ENCODE data around the gene ZNF311.
"Not testable (repeated sequence)": the region's sequence is repeated elsewhere in the genome, so short reads cannot be mapped to it uniquely, and the experiment has no call there.

The ZNF311 gene

DNA sequence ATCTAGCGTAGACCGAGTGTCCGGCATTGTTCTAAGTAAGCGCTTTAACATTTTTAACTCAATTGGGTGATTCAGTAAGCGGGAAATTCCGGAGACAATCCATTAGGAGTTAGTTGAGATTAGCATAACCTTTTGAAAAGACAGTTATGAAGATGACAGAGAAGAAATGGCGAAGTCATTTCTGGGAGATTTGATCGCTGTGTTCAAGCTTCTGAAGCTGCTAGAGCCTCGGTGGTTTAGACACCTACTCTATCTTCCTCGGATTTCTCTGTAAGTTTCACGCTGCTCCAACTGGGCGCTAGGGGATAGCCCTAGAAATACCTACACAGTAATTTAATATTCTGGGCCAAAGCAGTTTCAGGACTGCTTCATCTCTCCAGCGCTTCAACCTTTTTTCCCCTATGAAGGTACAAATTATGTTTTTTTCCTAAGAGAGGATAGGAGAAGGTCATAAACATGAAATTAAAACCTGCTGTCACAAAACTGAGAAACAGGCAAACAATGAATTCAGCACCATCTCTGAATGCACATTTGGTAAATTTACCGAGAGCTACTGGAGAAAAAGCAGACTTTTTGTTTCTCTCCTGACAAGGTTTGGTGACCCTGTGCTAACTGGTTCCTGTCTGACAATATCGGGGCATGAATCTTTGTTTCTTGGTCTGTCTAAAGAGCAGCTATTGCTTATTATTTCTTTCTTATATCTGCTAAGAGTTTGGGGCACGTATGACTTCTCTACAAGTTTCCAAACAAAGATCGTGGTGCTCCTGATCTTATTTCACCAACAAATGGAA is 22.4 kb downstream of the ZNF311 start:
- DNase-seq: peak; percentile 9 to 46

DNA sequence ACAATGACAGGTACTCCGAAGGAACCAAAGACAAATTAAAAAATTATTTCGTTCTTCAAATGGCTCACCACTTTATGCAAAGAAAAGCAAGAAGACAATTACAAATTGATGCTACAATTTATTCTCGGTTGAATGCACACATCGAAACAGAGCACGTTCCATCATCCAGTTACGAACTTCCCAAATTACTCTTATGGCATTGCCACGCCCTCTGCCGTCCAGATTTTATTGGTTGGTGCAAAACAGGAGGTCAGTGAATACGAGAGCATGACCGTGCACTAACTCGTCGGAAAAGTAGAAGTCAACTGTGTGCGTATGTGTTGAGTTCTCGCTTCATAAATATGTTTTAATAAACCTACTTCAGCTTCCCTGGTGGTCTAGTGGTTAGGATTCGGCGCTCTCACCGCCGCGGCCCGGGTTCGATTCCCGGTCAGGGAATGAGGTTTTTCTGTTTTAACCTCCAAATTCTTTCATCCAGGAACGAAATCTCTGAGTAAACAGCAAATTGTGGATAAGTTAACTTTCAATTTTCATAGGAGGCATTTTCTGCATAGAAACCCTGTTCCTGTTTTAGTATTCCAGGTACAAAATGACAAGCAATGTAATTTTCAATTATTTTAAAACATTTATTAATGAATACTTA is 23.2 kb downstream of the ZNF311 start:
- peak; percentile 81 to 86 for DNase-seq

DNA sequence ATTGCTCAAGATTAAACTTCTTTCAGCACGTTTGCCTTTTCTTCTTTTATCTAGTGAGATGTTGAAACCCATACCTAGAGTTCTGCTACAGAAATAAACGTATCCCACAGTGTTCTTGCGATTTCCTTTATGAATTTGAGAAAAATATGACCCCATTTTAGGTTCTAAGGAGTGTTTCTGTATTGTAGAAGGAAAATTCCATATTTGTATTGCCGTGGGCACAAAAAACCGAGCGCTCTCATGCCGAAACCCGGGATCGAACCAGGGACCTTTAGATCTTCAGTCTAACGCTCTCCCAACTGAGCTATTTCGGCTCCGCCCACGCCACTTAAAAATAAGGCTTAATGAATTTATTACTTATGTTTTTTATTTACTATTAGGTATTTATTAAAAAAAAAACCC is 23.7 kb downstream of the ZNF311 start:
- DNase-seq: peak; percentile 73 to 86

DNA sequence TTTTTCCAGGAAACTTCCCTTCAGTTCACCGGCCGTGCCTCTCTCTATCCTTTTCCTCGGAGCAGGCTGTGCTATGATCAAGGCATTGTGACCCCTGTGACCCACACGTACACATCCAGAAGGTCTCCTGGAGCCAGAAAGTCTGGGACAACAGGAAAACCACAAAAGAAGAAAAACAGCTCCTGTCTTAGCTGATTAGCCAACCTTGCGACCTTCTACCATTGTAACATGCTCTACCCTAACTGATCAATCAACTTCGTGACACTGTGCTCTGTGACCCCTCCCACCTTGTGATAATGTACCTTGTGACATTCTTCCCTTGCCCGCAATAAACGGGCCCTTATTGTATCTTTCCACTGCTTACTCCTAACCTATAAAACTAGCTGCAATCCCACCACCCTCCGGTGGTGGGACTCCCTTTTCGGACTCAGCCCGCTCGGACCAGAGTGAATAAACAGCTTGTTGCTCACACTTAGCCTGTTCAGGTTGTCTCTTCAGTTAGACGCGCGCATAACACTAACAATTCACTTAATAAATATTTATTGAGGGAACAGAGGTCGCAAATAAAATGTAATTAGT is 24.2 kb downstream of the ZNF311 start:
- peak; percentile 47 to 57 for DNase-seq

DNA sequence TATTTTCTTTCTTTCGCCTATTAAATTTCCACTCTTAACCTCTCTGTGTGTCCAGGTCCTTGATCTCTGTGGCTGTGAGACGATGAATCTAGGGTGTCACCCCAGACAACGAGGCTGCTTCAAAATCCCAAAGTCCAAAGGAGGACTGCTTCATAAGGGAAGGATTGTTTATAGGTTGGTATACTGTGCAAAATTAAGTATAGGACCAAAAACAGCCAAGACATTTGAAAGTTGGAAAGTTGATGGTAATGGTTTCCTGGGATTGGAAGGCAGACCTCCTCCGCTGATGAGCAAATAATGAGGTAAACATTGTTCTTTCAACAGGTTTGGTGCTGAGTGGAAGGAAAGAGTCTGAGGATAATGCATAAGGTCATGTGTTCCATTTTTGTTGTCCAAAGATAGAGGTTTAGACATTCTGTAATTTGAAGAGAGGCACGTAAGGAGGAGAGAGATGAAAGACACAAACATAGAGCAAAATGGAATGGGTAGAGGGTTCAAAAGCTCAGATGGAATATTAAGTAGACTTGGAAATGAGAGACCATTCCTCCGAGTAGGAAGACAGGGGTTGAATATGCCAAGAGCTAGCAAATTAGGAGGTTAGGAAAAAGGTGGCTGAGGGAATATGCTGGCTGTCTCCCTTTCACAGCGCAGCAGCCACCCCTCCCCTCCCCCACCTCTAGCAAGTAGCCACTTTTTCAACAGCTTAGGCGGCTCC is 24.8 kb downstream of the ZNF311 start:
- no peak for DNase-seq

DNA sequence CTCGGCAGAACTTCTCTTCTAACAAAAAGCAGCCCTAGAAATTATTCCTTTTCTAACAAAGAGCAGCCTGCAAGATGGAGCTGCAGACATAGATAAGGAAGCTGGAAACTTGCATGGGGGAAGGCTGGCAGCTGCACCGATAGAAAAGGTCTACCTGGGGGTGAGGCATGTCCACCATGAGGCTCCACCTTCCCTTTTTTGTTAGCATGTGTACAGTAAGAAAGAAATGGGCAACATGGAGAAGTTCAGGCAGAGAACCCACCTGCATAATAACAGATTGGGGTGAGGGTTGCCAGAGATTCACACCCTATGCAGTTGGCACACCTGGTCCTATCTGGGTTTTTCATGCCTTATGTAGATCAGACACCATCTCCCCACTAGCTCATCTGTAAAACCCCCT is 25.4 kb downstream of the ZNF311 start:
- DNase-seq: no peak

DNA sequence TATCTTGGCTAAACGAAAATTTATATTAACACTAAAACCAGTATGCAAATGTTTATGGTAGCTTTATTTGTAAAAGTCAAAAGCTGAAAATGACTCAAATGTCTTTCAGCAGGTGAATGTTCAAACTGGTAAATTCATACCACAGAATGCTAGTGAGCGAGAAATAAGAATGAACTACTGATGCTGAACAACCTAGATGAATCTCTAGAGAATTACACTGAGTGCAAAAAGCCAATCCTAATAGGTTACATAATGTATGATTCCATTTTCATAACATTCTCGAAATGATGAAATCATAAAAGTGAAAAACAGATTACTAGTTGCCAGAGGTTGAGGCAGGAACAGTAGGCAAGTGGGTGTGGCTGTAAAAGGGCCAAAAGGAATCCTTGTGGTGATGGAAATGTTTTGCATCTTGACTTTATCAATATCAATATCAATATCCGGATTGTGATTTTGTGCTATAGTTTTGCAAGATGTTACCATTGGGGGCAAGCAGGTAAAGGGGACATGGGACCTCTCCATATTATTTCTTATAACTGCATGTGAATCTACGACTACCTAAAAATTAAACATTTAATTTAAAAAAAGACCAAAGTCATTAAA is 26.1 kb downstream of the ZNF311 start:
- no peak for DNase-seq

DNA sequence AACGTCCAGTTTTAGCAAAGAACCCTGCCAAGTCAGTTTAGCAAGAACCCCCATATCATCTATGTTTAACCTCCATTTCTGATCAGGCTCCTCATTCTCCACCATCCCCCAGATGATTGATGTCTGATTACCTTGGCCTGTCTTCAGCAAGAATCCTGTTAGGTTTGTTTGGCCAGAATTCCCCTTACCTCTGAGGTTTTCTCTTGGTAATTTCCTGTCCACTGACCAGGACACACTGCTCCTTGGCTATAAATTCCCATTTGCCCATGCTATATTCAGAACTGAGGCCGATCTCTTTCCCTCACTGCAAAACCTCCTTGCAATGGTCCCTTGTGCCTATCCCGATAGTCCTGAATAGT is 27.0 kb downstream of the ZNF311 start:
- no peak for DNase-seq

DNA sequence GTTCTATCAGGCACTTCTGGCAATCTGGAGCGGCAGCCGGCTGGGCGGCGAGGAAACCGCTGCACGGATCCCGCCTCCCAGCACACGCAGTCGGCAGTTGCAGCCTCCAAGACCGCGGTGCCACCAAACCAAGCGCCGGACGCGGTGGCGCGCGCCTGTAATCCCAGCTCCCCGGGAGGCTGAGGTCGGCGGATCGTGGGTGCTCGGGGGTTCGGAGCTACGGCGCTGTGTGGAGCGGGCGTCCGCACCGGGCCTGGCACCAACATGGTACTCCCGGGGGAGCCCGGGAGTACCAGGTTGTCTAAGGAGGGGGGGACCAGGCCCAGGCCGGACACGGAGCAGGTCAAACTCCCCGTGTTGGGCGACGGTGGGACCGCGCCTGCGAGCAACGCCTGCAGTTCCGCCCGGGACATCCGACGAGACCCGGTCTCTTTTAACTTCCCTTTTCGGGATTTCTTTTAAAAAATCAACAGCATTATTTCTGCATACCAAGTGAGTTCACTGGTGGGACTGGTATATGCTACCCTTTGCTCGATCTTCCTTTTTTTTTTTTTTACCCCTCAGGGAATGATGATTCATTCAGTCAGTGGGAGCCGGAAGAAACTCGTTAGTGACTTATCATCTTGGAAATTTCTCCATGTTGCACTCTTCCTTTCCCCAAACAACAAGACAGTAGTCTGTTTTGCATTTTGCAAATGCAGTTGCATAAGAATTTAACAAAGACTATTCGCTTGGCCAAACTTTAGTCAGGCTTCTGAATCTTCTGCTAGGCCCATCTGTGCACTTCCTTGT is 27.6 kb downstream of the ZNF311 start:
- peak in 1 of 2 donors; percentile 26 for DNase-seq

DNA sequence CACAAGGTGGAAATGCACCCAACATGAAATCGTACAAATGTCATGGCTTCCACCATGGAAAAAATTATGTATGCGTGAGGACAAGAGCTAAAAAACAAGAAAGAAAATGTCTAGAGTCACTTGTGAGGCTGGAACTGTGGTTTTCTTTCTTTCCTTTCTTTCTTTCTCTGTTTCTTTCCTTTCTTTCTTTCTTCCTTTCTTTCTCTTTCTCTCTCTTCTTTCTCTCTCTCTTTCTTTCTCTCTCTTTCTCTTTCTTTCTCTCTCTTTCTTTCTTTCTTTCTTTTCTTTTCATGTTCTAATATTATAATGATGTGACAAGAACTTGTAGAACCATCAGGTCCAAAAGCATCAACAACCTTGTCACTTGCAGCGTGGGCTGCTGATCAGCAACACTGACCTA is 28.4 kb downstream of the ZNF311 start:
- DNase-seq: no peak

DNA sequence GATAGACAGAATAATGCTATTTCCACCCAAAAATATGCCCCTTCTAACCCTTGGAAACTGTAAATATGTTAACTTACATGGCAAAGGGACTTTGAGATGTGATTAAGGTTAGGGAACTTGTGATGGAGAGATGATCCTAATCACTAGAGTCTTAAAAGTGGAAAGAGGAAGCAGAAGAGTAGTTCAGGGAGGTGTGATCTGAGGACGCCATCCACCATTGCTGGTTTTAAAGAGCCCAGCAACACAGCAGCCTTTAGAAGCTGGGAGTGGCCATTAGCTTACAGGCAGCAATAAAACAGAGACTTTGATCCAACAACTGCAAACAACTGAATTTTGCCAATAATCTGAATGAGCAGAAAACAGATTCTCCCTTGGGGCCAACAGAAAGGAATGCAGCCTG is 30.6 kb downstream of the ZNF311 start:
- DNase-seq: no peak

DNA sequence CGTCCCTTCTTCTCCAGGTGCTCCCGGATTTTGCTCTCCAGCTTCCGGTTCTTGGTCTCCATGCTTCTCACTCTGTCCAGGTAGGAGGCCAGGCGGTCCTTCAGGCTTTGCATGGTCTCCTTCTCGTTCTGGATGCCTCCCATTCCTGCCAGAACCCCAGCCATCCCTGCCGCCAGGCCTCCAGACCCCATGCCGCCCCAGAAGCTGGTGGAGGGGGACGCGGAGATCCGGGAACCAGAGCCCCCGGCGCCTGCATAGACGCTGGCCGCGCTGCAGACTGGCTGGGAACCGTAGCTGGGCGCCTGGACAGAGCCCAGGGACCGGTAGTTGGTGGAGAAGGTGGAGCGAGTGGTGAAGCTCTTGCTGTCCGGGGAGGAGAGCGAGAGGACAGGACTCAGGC is 35.1 kb downstream of the ZNF311 start:
- not testable (repeated sequence) for DNase-seq

DNA sequence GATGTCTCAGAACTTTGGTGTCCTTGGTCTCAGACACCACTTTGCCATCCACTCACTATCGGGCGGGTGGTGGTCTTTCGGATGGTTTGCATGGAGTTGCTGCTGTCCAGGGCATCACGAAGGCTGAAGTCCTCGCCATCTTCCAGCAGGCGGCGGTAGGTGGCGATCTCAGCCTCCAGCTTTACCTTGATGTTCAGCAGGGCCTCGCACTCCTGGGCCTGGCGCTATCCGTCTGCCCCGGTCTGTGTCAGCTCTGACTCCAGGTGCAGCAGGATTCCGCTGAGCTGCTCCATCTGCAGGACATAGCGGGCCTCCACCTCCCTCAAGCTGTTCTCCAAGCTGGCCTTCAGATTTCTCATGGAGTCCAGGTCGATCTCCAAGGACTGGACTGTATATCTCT is 36.0 kb downstream of the ZNF311 start:
- no peak for DNase-seq

DNA sequence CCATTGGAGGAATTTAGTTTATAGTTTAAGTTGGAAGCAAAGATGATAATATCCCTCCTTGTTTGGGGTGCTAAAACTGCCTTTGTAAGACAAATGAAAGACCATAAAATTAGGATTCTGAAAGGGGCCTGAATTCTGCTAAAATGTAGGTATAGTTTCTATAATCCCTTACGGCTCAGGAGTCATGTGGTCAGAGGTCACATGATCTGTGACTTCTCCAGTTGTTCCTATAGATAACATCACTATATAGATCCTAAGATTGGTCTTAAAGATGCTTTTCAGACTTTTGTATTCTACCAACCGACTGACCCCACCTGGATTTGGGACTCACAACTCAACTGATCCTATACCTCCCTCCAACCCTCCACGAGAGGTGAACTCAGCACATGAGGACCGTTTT is 36.6 kb downstream of the ZNF311 start:
- no peak for DNase-seq

DNA sequence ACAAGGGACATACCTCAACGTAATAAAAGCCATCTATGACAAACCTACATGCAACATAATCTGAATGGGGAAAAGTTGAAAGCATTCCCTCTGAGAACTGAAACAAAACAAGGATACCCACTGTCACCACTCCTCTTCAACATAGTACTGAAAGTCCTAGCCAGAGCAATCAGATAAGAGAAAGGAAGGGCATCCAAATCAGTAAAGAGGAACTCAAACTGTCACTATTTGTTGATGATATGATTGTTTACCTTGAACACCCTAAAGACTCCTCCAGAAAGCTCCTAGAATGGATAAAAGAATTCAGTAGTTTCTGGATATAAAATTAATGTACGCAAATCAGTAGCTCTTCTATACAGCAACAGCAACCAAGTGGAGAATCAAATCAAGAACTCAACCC is 39.4 kb downstream of the ZNF311 start:
- DNase-seq: no peak

DNA sequence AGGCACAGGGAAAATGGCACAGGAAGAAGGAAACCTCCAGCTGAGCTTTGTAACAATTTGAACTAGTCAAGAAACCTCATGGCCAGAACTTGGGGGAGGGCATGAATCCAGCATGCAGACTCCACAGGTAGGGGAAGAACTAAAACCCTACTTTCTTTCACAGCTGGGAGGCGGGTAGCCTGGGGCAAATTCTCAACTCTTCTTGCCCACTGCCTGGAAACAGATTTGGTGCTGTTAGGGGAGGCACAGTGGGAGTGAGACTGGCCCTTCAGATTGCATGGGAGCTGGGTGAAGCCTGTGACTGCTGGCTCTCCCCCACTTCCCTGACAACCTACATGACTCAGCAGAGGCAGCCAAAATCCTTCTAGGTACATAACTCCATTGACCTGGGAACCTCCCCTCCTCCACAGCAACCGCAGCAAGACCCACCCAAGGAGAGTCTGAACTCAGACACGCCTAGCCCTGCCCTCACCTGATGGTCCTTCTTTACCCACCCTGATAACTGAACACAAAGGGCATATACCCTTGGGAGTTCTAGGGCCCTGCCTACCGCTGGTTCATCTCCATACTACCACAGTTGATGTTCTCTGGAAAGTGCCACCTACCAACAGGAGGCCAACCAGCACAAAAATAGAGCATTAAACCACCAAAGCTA is 44.1 kb downstream of the ZNF311 start:
- DNase-seq: no peak

DNA sequence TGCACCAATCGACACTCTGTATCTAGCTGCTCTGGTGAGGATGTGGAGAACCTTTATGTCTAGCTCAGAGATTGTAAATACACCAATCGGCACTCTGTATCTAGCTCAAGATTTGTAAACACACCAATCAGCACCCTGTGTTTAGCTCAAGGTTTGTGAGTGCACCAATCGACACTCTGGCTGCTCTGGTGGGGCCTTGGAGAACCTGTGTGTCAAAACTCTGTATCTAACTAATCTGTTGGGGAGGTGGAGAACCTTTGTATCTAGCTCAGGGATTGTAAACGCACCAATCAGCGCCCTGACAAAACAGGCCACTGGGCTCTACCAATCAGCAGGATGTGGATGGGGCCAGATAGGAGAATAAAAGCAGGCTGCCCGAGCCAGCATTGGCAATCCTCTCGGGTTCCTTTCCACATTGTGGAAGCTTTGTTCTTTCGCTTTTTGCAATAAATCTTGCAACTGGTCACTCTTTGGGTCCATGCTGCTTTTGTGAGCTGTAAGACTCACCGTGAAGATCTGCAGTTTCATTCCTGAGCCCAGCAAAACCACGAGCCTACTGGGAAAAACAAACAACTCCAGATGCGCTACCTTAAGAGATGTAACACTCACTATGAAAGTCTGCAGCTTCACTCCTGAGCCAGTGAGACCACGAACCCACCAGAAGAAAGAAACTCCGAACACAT is 46.4 kb downstream of the ZNF311 start:
- not testable (repeated sequence) for DNase-seq

DNA sequence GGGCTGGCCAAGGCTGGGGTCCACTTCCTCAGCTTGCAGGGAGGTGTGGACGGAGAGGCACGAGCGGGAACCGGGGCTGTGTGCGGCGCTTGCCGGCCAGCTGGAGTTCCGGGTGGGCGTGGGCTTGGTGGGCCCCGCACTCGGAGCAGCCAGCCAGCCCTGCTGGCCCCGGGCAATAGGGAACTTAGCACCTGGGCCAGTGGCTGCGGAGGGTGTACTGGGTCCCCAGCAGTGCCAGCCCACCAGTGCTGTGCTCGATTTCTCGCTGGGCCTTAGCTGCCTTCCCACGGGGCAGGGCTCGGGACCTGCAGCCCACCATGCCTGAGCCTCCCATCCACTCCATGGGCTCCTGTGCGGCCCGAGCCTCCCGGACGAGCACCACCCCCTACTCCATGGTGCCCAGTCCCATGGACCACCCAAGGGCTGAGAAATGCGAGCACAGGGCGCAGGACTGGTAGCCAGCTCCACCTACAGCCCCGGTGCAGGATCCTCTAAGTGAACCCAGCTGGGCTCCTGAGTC is 47.3 kb downstream of the ZNF311 start:
- not testable (repeated sequence) for DNase-seq

DNA sequence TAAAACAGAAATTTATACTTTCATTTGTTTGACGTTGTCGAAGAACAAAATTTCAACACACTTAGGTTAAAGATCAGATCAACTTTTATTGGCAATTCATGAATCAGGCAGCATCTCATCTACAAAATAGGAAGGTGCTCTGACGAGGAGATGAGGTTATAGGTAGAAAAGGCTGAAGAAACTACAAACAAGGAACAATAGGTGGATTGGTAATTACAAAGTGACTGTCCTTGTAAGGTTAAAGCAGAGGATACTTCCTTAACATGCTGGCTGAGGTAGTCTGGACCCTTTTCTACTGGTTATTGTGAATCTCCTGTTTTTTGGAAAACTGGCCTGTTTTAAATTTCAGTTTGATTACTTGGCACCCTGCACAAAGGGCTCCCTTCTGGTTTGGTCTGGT is 48.8 kb downstream of the ZNF311 start:
- no peak for DNase-seq

DNA sequence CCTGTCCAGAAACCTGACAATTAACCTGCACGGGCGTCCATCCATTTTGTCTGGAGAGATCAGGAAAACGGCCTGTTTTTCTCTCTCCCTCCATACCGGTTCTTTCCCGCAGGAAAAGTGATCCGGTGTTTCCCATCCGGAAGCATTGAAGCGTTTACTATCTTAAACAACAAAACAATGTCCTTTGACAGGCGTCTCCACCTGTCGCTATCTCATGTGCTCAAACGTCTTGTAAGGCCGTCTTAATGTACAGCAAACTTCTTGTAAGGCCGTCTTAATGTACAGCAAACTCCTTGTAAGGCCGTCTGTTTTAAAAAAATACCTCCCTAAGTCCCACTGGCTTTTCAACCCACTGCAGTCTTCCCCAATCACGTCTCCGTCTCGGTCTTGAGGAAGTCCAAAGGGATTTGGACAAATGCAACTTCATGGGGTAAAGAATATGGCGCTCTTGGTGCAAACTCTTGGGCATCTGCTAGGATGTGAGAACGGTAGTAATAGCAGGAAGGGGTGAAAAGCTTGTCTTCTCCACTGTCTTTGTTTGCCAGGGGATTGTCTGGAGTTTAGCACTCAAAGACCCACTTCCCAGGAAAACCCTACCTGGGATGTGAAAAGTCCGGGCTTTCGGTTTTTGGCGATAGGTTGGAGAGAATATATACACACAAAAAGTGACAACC is 51.4 kb downstream of the ZNF311 start:
- DNase-seq: no peak
